ENCODE measurements around the gene TGFBR2. TPM values are rescaled to one million over a fixed set of nuclear protein-coding genes. Genes with fewer than 3 reads are reported as not detected.

Gene TGFBR2
- total RNA-seq (2014; rRNA removed; shearing (Covaris generic)) (179 and 188 TPM in 2 replicates), polyA plus RNA-seq (2016; fragmentation: Nextera tagmentation; extraction: Ambion mirVana) (134 and 135 TPM in 2 replicates)

GRCh38 chr3:30606301-30607031, at the start of gene TGFBR2:
TSS of gene TGFBR2 (plus strand) at chr3:30606601. CDS start at chr3:30606884, 283 bp downstream.
- peak within 1 kb of the TSS; percentile 83 for H3K4me3 ChIP-seq
- H3F3A ChIP-seq (ENCODE audit: insufficient read depth) = peaks cover 37% of the 10 kb centered on the region
- H3K4me2 ChIP-seq (ENCODE audit: unreplicated experiment) = peak within 1 kb of the TSS; percentile 82
- H3K4me1 ChIP-seq (ENCODE audit: insufficient read depth) = peaks cover 23% of the 10 kb centered on the region
- no peaks in the 10 kb centered on the region for H3K36me3 ChIP-seq (ENCODE audit: low read depth)
- H3K9ac ChIP-seq = peak within 1 kb of the TSS; percentile 91
- WGBS, 2 experiments (ENCODE audit: low coverage in 1 of 2, low lambda C conversion rate in 2 of 2, missing lambda C conversion rate in 2 of 2) = 1 to 2% methylated on average over 44 to 61 of the region's 71 CpGs
- H4K20me1 ChIP-seq (ENCODE audit: insufficient read depth) = 0 out of 2 replicates have a peak, but pooled peaks cover 3% of the 10 kb centered on the region
- TF ChIP-seq EZH2 (IDR thresholded peaks at IDR 0.05; ENCODE audit: insufficient read depth, poor library complexity, severe bottlenecking) = no peak
- TF ChIP-seq EZH2phosphoT487 (IDR thresholded peaks at IDR 0.05; ENCODE audit: insufficient read depth, low read depth) = no peak
- peak within 1 kb of the TSS; percentile 58 for H3K27ac ChIP-seq
- no peaks in the 10 kb centered on the region for H3K9me3 ChIP-seq (ENCODE audit: low read depth)
- H2AFZ ChIP-seq = peak within 1 kb of the TSS; percentile 64
- no peaks in the 10 kb centered on the region for H3K9me2 ChIP-seq (ENCODE audit: insufficient read depth)
- peaks cover 57% of the 10 kb centered on the region for H3K79me2 ChIP-seq (ENCODE audit: insufficient read depth)
- in situ Hi-C loops (cut with MboI) = no loop called here
- H3K27me3 ChIP-seq (replicated peaks; ENCODE audit: insufficient read depth) = no peaks in the 10 kb centered on the region
- DNase-seq = peak; percentile 99

DNA sequence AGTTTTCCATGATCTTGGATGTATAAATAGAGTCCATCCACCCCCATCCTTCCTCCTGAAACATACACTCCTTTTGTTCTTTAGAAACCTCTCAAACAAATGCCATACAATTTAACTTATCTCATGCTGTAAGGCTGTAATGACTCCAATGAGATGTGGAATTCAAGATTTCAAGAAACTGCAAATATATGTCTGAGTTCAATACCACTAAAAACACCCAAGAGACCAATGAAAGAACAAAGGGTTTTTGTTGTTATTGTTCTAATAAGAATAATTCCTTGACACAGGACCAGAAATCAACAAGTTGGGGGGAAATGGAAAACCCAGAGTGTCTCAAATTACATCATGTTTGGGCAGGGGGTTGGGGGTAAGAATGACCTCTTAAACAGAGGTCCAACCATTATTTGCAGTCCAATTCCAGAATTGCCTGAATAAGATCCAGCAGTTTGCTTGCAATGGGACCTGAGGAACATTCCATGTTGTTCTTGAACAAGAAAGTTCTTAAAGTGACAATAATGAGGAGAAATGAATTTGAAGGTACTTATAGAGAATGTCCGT, 48.6 kb upstream of the TGFBR2 start:
- no peaks in the 10 kb centered on the region for H3K27me3 ChIP-seq (replicated peaks; ENCODE audit: insufficient read depth)
- no peak overlapping the region for H3K9ac ChIP-seq
- TF ChIP-seq EZH2phosphoT487 (IDR thresholded peaks at IDR 0.05; ENCODE audit: insufficient read depth, low read depth) (no peak), EZH2 (IDR thresholded peaks at IDR 0.05; ENCODE audit: insufficient read depth, poor library complexity, severe bottlenecking) (no peak)
- H3K79me2 ChIP-seq (ENCODE audit: insufficient read depth) = no peaks in the 10 kb centered on the region
- no peaks in the 10 kb centered on the region for H3K36me3 ChIP-seq (ENCODE audit: low read depth)
- peaks cover 5% of the 10 kb centered on the region; the same call in 1 of the 2 replicates for H3K9me2 ChIP-seq (ENCODE audit: insufficient read depth)
- H2AFZ ChIP-seq = no peak overlapping the region
- no peaks in the 10 kb centered on the region for H3K9me3 ChIP-seq (ENCODE audit: low read depth)
- WGBS, 2 experiments (ENCODE audit: low coverage in 1 of 2, low lambda C conversion rate in 2 of 2, missing lambda C conversion rate in 2 of 2) = 92 to 97% methylated on average over 1 of the region's 1 CpG
- peaks cover 7% of the 10 kb centered on the region for H3F3A ChIP-seq (ENCODE audit: insufficient read depth)
- H3K27ac ChIP-seq = no peak overlapping the region
- H3K4me2 ChIP-seq (ENCODE audit: unreplicated experiment) = no peak overlapping the region
- in situ Hi-C loops (cut with MboI) = no loop called here
- DNase-seq = no peak
- H3K4me3 ChIP-seq = no peak overlapping the region
- H3K4me1 ChIP-seq (ENCODE audit: insufficient read depth) = peaks cover 11% of the 10 kb centered on the region; the same call in 1 of the 2 replicates
- no peaks in the 10 kb centered on the region for H4K20me1 ChIP-seq (ENCODE audit: insufficient read depth)

DNA sequence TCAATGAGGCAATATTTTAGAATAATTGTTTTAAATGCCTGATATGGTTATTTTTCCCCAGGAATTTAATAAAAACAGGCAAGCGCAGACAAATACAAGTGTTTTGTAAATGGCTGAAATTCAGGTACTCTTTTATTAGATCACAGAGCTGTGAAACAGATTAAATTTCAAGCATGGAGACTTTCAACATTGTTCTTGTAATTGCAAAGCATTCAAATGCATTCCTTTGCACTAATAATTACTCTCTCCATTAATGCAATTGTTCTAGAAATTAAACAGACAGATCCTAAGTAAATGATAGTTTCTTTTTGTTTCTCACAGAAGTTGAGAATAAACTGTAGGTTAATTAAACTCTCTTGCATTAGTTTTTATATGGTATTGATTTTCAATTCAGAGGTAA, 42.4 kb upstream of the TGFBR2 start:
- 100% methylated on average over 1 of the region's 1 CpG for WGBS, 2 experiments (ENCODE audit: low coverage in 1 of 2, low lambda C conversion rate in 2 of 2, missing lambda C conversion rate in 2 of 2)
- Histone ChIP-seq H3K4me1 (ENCODE audit: insufficient read depth) (no peaks in the 10 kb centered on the region), H3K9me3 (ENCODE audit: low read depth) (no peaks in the 10 kb centered on the region), H3K27ac (no peak overlapping the region), H3K79me2 (ENCODE audit: insufficient read depth) (no peaks in the 10 kb centered on the region), H3K9me2 (ENCODE audit: insufficient read depth) (no peaks in the 10 kb centered on the region), H3K9ac (no peak overlapping the region), H2AFZ (no peak overlapping the region), H3K4me3 (no peak overlapping the region), H3K27me3 (replicated peaks; ENCODE audit: insufficient read depth) (no peaks in the 10 kb centered on the region), H3K36me3 (ENCODE audit: low read depth) (no peaks in the 10 kb centered on the region), H3F3A (ENCODE audit: insufficient read depth) (no peaks in the 10 kb centered on the region), H4K20me1 (ENCODE audit: insufficient read depth) (no peaks in the 10 kb centered on the region), H3K4me2 (ENCODE audit: unreplicated experiment) (no peak overlapping the region)
- no peak for TF ChIP-seq EZH2phosphoT487 (IDR thresholded peaks at IDR 0.05; ENCODE audit: insufficient read depth, low read depth)
- no peak for TF ChIP-seq EZH2 (IDR thresholded peaks at IDR 0.05; ENCODE audit: insufficient read depth, poor library complexity, severe bottlenecking)
- in situ Hi-C loops (cut with MboI) = no loop called here
- DNase-seq = no peak

DNA sequence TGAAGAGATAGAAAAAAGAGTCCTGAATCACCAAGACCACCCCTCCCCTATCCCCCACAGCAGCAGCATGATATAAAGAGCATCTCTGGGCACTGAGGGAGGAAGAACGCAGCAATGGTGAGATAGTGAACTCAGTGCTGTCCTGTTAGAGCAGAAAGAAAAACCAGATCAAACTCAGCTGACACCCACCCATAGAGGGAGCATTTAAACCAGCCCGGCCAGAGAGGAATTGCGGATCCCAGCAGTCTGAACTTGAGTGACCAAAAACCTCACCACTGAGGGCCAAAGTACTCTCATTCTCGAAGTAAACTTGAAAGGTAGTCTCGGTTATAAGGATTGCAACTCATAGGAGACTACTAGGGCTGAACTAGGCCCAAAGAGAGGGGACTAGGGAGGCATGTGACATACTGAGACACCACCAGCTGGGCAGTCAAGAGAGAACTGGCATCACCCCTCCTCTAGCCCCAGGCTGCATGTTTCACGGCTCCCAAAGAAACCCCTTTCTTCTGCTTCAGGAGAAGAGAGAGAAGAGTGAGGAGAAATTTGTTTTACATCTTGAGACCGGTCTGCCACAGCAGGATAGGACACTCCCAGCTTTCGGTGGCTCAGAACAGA, 39.2 kb upstream of the TGFBR2 start:
- no peak overlapping the region for H3K4me3 ChIP-seq
- DNase-seq = no peak
- no peaks in the 10 kb centered on the region for H3F3A ChIP-seq (ENCODE audit: insufficient read depth)
- no peak overlapping the region for H2AFZ ChIP-seq
- no peak for TF ChIP-seq EZH2phosphoT487 (IDR thresholded peaks at IDR 0.05; ENCODE audit: insufficient read depth, low read depth)
- no peaks in the 10 kb centered on the region for H3K36me3 ChIP-seq (ENCODE audit: low read depth)
- H3K9ac ChIP-seq = no peak overlapping the region
- H3K9me2 ChIP-seq (ENCODE audit: insufficient read depth) = no peaks in the 10 kb centered on the region
- H3K9me3 ChIP-seq (ENCODE audit: low read depth) = no peaks in the 10 kb centered on the region
- no peaks in the 10 kb centered on the region for H3K27me3 ChIP-seq (replicated peaks; ENCODE audit: insufficient read depth)
- no peaks in the 10 kb centered on the region for H3K79me2 ChIP-seq (ENCODE audit: insufficient read depth)
- no peaks in the 10 kb centered on the region for H3K4me1 ChIP-seq (ENCODE audit: insufficient read depth)
- in situ Hi-C loops (cut with MboI) = no loop called here
- H3K27ac ChIP-seq = no peak overlapping the region
- 91 to 93% methylated on average over 8 of the region's 8 CpGs for WGBS, 2 experiments (ENCODE audit: low coverage in 1 of 2, low lambda C conversion rate in 2 of 2, missing lambda C conversion rate in 2 of 2)
- no peak overlapping the region for H3K4me2 ChIP-seq (ENCODE audit: unreplicated experiment)
- H4K20me1 ChIP-seq (ENCODE audit: insufficient read depth) = no peaks in the 10 kb centered on the region
